DMS79 treated with DMSO at 0.1 percent for 48 hours (cell line): ENCODE measurements around the gene LIN37.
"Not testable (repeated sequence)": the region's sequence is repeated elsewhere in the genome, so short reads cannot be mapped to it uniquely, and the experiment has no call there.

Experiments used
- DNase-seq: peaks from one replicate; lab custom pipeline; 2025; lab: John Stamatoyannopoulos, UW

LIN37 gene

DNA sequence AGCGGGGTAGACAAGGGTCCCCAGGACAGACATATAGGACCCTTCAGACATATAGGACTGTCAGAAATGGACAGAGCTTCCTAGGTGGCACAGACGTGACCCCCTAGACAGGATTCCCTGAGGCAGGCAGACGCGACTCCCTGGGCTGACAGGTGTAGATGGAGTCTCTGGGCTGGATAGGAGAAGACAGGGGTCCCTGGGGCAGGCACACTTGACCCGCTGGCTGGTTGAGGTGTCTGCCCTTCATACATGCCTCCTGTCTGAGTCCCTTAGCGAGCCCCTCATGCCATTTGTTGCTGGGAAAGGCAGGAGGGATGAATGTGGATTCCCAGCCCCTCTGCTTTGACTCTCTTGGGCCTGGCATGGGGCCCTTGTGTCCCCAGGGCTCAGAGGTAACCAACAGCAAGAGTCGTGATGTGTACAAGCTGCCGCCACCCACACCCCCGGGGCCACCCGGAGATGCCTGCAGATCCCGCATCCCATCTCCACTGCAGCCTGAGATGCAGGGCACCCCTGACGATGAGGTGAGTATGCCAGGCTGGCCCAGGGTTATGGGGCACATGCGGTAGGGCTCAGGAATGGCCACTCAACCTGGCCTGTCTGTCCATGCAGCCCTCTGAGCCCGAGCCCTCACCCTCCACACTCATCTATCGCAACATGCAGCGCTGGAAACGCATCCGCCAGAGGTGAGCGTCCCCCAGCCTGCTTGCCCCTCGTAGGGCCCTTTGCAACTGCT is 5.4 kb downstream of the LIN37 start:
- no peak for DNase-seq

DNA sequence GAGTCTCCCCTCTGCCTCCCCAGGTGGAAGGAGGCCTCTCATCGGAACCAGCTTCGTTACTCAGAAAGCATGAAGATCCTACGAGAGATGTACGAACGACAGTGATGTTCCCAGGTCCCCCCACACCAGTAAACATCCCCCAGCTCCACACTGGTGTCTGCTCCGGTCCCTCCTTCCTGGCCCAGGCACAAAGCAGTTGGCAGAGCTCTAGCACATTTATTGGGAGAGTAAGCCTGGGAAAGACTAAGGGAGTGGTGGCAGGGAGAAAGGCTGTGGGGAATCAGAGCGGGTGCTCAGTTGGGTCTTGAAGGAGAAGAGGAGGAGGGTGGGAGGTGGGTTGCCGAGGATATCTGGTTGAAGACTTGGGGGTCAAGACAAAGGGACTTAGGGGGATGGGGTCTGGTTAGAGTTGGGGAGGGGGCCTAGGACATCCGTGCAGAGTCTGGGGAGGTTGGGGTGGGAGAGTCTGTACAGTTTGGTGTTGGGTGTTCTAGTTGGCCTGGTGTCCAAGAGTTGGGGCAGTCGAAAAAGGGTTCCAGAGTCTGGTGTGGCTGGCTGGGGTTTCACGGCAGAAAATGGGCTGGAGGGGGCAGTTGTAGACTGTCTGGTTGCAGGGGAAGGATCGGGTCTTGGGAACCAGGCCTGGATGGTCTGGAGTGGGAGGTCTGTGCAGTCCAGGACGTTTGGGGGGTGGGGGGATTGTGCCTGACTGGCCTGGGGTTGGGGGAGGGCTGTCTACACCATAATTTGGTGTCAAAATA is 6.2 kb downstream of the LIN37 start:
- no peak for DNase-seq

DNA sequence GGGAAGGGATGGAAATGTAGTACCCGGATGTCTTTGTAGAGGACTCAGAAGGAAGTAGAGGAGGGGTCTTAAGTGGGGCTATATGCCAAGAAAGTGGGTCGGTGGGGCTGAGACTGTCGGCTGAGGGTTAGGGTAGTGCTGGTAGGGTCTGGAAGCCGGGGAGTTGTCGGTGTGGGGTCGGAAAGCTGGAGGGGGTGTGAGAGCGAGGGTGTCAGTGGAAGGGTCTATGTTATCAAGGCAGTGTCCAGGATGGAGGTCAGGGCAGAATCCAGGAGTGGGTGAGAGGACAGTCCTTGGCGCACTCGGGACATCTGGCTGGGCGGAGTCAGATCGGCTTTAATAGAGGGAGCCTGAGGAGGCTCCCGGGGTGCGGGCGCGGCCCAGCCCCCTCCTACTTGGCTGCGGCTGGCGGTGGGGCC is 6.8 kb downstream of the LIN37 start:
- no peak for DNase-seq

DNA sequence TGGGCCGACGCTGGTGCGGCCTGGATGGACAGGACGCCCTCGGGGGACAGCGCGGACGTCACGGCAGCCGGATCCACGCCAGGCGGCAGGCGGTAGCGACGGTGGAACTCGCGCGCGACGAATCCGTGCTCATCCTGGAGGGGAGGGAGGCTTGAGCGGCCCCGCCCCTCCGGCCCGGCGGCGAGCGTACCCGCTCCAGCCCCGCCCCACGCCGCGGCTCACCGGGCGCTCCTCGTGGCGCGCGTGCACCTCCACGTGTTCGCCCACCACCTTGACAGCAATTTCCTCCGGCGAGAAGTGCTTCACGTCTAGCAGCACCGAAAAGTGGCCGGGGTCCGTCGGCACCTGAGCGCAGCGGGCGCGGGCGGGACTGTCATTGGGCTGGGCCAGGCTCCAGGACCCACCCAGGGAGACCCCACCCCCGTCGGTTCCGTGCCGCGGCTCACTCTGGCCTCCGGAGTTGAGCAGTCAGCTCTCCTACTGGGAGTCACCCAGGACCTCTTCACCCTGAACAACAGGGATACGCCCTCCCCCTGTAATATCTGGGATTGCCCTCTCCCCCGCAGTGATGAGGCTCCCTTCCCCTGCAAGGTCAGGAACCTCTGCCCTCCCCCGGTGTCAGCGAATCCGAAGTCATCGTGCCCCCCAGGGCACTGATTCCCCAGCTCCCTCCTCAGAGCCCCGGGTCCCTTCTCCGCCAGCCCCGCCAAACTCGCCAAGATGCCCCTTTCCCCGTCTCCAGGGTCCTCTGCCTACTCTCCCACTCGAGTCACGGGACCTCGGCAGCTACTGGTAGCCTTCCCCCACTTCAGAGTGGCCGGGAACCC is 7.4 kb downstream of the LIN37 start:
- no peak for DNase-seq

DNA sequence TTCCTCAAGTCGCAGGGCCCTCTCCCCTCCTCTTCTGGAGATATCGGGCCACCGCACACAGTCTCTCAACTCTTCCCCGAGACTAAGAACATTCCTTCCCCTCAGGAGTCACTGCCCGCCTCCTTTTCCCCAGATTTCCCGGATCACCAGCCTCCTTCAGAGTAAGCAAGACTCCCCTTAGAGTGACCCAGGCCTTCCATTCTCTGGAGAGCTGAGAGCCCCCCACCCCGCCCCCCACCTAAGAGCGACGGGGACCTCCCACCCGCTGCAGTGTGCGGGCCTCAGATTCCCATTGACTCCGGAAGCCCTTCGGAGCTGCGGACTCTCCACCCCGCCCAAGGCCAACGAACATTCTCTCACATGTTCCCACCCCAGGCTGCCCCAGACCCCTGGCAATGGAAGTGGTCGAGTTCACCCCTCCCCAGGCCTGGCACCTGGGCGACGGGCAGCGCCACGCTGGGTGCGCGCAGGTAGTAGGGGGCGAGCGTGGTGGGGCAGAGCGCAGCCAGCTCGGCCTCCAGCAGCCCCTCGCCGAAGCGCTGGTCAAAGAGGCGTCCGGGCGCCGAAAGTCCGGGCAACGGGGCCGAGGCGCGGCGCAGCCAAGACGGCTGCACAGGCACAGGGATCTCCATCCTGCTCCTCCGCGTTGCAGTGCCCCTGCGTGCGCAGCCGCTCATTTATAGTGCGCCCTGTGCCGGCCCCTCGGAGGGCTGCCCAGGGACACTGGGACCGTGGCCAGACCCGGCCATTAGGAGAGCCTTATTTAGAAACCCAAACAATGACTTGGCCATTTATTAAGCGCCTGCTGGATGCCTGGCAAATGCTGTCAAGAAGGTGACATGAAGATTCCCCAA is 8.2 kb downstream of the LIN37 start, which contains the start of gene HSPB6:
TSS of gene HSPB6 (minus strand) at position 653 of the 854 bp plus-strand sequence. CDS start at position 632, 21 bp downstream.
- no peak for DNase-seq

DNA sequence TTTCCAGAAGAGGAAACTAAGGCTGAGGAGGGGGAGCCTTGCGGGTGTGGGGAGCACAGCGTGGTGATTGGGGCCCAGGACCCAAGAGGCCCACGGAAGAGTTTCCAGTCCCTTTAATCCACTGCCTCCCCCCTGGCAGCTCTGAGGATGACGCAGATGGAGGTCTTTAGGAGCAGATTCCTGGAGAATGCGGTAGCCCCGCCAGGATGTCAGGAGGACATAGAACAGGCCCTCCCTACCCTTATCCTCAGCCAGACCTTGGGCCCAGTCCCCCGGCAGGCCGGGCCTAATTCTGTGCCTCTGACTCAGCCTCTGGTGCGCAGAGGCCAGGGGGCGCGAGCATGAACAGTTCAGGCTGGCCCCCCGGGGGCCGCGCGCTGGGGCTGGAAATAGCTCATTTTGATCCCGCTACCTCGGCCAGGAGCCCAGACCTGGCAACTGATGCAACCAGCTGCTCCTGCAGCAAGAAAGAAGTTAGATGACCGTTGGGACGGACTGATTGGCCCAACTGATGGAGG is 8.9 kb downstream of the LIN37 start:
- no peak for DNase-seq

DNA sequence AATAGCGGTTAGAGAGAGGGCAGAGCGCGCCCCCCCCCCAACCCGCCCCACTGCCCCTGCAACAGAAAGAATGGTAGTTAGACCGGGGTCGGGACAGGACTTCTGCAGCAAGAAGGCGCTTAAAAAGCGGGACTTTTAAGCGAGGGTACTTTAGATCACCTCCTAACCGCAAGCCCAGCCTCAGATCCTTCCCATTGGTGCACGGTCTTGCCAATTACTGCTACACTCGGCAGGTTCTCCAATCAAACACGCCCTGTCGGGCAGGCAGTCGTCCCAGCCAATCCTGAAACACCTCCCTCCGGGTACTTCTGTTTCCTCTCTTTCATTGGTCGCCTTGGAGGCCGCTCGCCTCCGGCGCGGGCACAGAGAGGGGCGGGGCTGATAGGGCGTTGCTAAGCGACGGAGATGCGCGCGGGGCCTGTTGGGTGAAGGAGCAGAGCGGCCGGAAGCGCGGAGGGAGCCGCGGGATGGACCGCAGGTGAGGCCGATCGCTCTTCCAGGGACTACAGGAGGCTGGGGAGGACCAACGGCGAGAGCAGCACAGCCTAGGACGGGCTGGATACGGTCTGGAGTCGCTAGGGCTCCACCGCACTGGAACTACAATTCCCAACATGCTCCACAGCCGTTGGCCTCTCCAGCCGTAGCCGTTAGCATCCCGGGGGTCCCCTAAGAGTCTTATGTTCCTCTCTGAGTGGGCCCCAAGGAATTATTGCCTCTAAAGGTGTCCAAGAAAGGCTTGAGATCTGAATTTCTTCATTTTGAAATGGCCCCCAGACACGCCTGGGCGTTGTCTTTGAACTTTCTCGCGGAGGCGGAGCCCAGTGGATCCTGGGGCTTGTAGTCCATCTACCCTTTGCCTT is 9.6 kb downstream of the LIN37 start, which contains the start of gene PROSER3:
TSS of gene PROSER3 (plus strand) at position 428 of the 860 bp plus-strand sequence. CDS start at position 468, 40 bp downstream.
- DNase-seq, result peak; percentile 98

DNA sequence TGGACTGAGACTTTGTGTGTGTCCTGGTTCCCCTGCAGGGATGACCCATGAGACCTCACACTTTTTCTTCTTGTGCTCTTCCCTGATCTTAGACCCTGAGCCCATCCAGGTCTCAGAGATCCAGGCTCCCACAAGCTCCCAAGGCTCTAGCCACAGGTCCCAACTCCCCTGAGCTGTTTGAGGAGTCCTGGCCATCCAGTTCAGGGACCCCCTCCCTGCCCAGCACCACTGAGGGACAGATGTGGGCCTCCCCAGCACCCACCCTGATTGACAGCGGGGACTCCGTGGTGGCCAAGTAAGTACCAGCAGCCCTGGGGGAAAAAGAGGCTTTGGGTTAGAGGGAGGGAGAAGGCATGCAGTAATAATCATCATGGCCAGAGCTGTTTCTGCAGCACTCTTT is 11.3 kb downstream of the LIN37 start:
- no peak for DNase-seq

DNA sequence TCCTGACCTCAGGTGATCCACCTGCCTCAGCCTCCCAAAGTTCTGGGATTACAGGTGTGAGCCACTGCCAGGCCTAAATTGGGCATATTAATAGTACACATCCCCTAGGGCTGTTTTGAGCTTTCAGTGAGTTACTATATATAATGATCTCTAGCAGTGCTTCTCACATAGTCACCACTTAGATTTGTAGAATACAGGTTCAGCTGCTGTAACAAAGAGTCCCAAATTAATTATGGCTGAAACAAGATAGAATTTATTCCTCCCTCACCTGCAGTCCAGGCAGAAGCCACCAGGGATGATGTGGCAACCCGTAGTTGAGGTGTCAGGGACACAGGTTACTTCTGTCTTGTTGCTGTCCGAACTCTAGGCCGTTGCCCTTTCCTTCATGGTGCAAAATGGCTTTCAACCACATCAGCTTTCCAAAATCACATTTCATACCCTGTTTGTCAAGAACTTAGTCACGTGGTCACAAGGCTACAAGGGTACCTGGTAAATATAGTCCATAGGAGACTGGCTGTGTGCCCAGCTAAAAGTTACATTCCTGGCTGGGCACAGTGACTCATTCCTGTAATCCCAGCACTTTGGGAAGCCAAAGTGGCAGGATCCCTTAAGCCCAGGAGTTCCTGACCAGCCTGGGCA is 12.5 kb downstream of the LIN37 start:
- DNase-seq, result no peak

DNA sequence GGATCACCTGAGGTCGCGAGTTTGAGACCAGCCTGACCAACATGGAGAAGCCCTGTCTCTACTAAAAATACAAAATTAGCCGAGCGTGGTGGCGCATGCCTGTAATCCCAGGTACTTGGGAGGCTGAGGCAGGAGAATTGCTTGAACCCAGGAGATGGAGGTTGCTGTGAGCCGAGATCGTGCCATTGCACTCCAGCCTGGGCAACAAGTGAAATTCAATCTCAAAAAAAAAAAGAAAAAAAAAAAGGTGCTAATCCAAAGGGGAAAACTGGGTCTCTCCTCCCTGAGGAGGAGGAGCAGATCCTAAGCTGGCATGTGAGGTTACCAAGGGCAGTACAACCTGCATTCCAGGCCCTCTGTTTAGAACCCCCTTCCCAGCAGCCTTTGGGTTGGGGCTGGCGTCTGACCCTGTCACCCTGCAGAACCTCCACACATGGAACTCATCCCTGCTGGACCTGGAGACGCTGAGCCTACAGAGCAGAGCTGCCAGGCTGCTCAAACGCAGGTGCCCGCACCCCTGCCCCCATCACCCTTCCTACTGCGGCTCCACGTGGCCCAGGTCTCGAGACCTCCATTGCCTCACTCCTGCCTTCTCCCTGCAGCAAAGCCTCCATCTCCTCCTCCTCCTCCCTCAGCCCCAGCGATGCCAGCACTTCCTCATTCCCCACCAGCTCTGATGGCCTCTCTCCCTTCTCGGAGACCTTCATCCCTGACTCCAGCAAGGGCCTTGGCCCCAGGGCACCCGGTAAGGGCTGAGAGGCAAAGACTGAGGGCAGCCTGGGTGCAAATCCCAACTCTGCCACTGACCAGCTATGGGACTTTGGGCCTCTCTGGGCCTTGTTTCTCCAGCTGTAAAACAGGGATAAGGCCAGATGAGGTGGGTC is 16.3 kb downstream of the LIN37 start:
- no peak for DNase-seq

DNA sequence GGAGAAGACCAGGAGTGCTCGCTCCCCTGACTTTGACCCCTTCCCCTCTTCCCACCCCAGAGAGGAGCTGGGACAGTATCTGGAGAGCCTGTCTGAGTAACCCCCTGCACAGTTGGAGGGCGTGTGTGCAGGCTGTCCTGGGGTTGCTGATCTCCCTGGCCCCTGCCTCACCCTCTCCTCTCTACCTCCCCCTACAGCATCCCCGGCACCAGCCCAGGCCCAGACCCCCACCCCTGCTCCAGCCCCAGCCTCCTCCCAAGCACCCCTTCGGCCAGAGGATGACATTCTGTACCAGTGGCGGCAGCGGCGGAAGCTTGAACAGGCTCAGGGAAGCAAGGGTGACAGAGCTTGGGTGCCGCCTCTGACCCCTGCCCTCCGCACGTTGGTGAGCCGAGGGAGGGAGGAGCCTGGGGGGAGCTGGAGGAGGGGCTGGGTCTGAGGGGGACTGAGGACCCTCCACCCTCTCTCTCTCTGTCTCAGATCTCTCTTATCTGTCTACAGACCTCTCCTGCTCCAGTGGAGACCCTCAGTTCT is 18.3 kb downstream of the LIN37 start:
- no peak for DNase-seq

DNA sequence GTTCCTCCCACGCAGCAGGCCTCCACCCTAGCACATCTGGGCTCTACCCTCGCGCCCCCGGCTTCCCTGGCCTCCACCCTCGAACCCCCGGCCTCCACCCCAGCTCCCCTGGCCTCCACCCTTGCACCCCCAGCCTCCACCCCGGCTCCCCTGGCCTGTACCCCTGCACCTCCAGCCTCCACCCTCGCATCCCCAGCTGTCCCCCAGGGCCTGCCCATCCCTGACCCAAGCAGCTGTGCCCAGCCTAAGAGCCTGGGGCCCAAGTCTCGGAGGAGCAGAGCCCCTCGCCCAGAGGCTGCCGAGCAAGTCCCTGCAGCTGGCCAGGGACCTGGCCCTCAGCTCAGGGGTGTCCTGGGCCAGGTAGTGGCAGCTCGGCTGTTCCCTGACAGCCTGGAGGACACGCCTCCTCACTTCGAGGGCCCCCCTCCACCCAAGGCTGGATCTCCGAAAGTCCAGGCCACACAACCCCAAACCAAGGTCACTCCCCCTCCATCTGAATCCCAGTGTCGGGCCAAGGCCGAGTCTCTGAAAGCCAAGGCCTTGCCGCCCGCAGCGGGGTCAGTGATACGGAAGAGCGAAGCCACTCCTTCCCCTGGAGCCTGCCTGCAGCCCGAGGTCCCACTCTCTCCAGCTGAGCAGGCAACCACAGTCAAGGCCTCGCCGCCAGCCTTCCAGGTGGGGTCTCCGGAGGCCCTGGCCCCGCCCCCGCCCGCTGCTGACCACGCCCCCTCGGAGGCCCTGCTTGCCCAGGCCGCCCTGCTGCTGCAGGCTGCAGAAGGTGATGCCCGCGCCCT is 19.1 kb downstream of the LIN37 start:
- DNase-seq, result no peak

DNA sequence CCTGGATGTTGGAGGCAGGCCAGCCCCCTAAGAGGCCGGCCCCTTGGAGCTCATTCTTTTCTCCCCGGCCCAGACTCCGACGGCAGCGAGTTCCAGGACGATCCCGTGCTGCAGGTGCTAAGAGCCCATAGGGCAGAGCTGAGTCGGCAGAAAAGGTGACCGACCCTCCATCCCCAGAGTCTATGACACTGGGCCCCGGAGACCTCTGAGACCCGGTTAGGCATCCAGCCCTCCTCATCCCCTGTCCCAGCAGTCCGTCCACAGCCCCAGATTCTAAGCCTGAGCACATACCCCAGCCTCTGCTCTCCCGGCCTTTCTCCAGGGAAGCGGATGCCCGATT is 19.7 kb downstream of the LIN37 start:
- DNase-seq, result no peak

DNA sequence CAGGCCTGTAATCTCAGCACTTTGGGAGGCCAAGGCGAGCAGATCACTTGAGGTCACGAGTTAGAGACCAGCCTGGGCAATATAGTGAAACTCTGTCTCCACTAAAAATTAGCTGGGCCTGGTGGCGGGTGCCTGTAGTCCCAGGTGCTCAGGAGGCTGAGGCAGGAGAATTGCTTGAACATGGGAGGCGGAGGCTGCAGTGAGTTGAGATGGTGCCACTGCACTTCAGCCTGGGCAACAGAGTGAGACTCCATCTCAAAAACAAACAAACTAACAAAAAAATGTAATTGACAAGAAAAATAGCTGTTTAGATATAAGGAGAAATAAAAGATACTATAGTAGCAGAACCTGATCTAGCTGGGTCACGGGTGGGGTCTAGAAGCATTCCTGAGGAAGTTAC is 24.0 kb downstream of the LIN37 start:
- not testable (repeated sequence) for DNase-seq

DNA sequence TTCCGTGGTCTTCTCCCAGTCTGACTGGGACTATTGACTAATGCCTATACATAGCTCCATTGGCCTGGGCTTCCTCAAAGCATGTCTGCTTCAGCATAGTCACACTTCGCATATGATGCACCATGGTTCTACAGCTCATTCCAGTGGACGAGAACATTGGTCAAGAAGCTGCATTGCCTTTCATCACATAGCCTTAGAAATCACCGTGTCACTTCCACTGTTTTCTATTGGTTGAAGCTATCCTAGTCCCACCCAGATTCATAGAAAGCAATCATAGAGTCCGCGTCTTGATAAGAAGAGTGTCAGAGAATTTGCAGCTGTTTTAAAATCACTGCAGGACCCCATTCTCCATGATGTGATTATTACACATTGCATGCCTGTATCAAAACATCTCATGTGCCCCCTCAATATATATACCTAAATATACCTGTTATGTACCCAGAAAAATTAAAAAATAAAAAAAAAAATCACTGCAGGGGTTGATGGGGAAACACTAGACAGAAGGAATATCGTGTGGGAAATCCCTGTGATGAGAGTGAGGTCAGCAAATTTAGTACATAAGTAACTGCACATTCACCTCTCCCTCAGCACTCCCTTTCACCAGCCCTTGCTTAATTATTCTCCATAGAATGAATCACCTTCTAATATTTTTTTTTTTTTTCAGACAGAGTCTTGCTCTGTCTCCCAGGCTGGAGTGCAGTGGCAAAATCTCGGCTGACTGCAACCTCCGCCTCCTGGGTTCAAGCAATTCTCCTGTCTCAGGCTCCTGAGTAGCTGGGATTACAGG is 24.8 kb downstream of the LIN37 start:
- no peak for DNase-seq

DNA sequence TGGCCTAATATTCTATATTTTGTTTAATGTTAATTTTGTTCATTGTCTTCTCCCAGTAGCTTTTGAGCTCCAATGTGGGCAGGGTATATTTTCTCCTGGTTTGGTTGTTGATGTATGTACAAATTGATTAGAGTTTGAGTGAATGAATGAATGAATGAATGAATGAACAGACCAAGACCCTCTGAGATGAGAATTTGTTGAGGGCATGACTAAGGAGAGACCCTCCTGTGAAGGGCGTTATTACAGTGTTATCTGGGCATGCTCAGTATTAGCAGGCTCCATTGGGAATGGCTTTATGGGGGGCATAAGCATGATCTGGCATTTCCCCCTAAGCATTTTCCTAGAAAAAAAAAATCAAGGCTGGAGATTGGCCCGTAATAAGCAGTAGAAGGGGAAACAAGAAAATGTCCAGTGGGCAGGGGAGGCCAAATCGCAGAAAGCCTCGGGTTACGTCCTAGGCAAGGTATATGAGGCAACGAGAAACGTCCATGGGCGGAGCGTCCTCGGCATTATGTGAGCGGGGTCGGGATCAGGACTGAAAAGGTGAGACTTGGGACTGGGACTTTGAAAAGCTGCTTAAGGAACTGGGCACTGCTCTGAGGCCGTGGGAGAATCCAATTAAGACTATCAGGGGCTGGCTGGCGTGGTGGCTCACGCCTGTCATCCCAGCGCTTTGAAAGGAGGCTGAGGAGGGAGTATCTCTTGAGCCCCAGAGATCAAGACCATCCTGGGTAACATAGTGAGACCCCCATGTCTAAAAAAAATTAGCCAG is 26.1 kb downstream of the LIN37 start:
- no peak for DNase-seq
